Measurements from ENCODE around the gene RYR1.

DNA sequence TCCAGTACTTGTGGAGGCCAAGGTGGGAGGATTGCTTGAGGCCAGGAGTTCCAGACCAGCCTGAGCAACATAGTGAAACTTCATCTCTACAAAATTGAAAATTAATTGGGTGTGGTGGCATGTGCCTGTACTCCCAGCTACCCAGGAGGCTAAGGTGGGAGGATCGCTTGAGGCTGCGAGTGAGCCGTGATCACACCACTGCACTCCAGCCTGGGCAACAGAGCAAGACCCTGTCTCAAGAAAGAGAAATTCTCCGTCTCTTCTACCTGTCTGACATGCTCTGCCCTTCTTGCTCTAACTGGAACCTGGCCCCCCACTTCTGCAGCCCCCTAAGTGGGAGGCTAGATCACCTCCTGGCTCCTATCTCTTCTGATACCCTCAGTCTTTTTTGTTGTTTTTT, 192.9 kb downstream of the RYR1 start:
- TF ChIP-seq ATF3 (IDR thresholded peaks at IDR 0.05; ENCODE audit: insufficient read depth, low read depth, low read length) (no peak), EZH2 (IDR thresholded peaks at IDR 0.05; ENCODE audit: low read depth, low read length, severe bottlenecking) (no peak), CTCF (IDR thresholded peaks at IDR 0.05; ENCODE audit: control extremely low read depth in 1 of 3, insufficient read depth in 1 of 3, low read depth in 1 of 3, low read length in 3 of 3) (no peak), FOSL1 (IDR thresholded peaks at IDR 0.05; ENCODE audit: insufficient read depth, low read depth, low read length) (no peak), HDAC6 (IDR thresholded peaks at IDR 0.05; ENCODE audit: low read depth, low read length) (no peak), SUZ12 (IDR thresholded peaks at IDR 0.05; ENCODE audit: low read length) (no peak), RAD21 (IDR thresholded peaks at IDR 0.05 in 1 of 2, conservative IDR thresholded peaks at IDR 0.05 in 1 of 2; ENCODE audit: low read depth in 2 of 2, low read length in 2 of 2) (no peak), CREB1 (IDR thresholded peaks at IDR 0.05) (no peak), SP1 (IDR thresholded peaks at IDR 0.05; ENCODE audit: low read depth, low read length) (no peak), POLR2A (IDR thresholded peaks at IDR 0.05; ENCODE audit: control extremely low read depth in 1 of 2, low read depth in 2 of 2, low read length in 2 of 2) (no peak)
